H9 (cell line): ENCODE results near the gene ZFAND3. TPM values are rescaled to one million over a fixed set of nuclear protein-coding genes. Genes with fewer than 3 reads are reported as not detected.
A peak's percentile ranks its signal among the peaks of the same experiment; 100 is the strongest.
"Not testable (repeated sequence)": the region's sequence is repeated elsewhere in the genome, so short reads cannot be mapped to it uniquely, and the experiment has no call there.

ENCODE experiments used
- DNase-seq: peaks from one replicate; pipeline ENCODE4 v3.0.0-alpha.2; 2017
- H2AFZ ChIP-seq: one replicate; pipeline ENCODE4 v1.6.1; 2013; ENCODE audit warnings: mild to moderate bottlenecking, low read length, control low read depth, moderate library complexity
- H2AK5ac ChIP-seq: 2 replicates; pipeline ENCODE4 v1.6.1; 2013; ENCODE audit warnings: low read length, control low read depth, mixed read lengths; ENCODE audit not compliant: insufficient read length
- H2BK120ac ChIP-seq: one replicate; pipeline ENCODE4 v1.6.1; 2013; ENCODE audit warnings: low read depth, mild to moderate bottlenecking, low read length, control low read depth, inconsistent platforms; ENCODE audit not compliant: poor library complexity, severe bottlenecking
- H2BK12ac ChIP-seq: 2 replicates; pipeline ENCODE4 v1.6.1; 2013; ENCODE audit warnings: low read length, control low read depth, mixed read lengths, low read depth; ENCODE audit not compliant: insufficient read length
- H2BK15ac ChIP-seq: 2 replicates; pipeline ENCODE4 v1.6.1; 2013; ENCODE audit warnings: low read depth, low read length, control low read depth
- H2BK20ac ChIP-seq: one replicate; pipeline ENCODE4 v1.6.1; 2013; ENCODE audit warnings: low read depth, mild to moderate bottlenecking, low read length, control low read depth, inconsistent platforms; ENCODE audit not compliant: poor library complexity, severe bottlenecking
- H2BK5ac ChIP-seq: 2 replicates; pipeline ENCODE4 v1.6.1; 2013; ENCODE audit warnings: low read length, control low read depth, mixed read lengths; ENCODE audit not compliant: insufficient read length
- H3K14ac ChIP-seq: 2 replicates; pipeline ENCODE4 v1.6.1; 2013; ENCODE audit warnings: low read length, control low read depth; ENCODE audit not compliant: insufficient read depth
- H3K18ac ChIP-seq: 2 replicates; pipeline ENCODE4 v1.6.1; 2013; ENCODE audit warnings: low read depth, mild to moderate bottlenecking, mixed read lengths, low read length, control low read depth; ENCODE audit not compliant: insufficient read length
- H3K23ac ChIP-seq: 2 replicates; pipeline ENCODE4 v1.6.1; 2013; ENCODE audit warnings: low read length, control low read depth, mixed read lengths, low read depth; ENCODE audit not compliant: insufficient read length
- H3K23me2 ChIP-seq: 2 replicates; pipeline ENCODE4 v1.6.1; 2013; ENCODE audit warnings: low read depth, mild to moderate bottlenecking, mixed read lengths, low read length, control low read depth; ENCODE audit not compliant: insufficient read length, poor library complexity, severe bottlenecking
- H3K27ac ChIP-seq: 2 replicates; pipeline ENCODE4 v1.5.1; 2013; ENCODE audit warnings: low read length, control low read depth, mixed read lengths, low read depth; ENCODE audit not compliant: insufficient read length
- H3K27me3 ChIP-seq: 2 replicates; pipeline ENCODE4 v1.6.1; 2013; ENCODE audit warnings: low read length, control low read depth, inconsistent platforms; ENCODE audit not compliant: insufficient read depth
- H3K4ac ChIP-seq: 2 replicates; pipeline ENCODE4 v1.6.1; 2013; ENCODE audit warnings: low read depth, mild to moderate bottlenecking, control low read depth, inconsistent platforms, low read length, moderate library complexity
- H3K4me1 ChIP-seq: 2 replicates; pipeline ENCODE4 v1.6.1; 2013; ENCODE audit warnings: low read length, control low read depth, inconsistent platforms; ENCODE audit not compliant: insufficient read depth
- H3K4me2 ChIP-seq: 2 replicates; pipeline ENCODE4 v1.6.1; 2013; ENCODE audit warnings: low read length, control low read depth, mixed read lengths; ENCODE audit not compliant: insufficient read length, insufficient read depth
- H3K56ac ChIP-seq: 2 replicates; pipeline ENCODE4 v1.6.1; 2013; ENCODE audit warnings: low read depth, mild to moderate bottlenecking, mixed read lengths, low read length, control low read depth; ENCODE audit not compliant: insufficient read length
- H3K79me1 ChIP-seq: 2 replicates; pipeline ENCODE4 v1.6.1; 2013; ENCODE audit warnings: low read depth, mild to moderate bottlenecking, moderate library complexity, low read length, control low read depth, inconsistent platforms; ENCODE audit not compliant: insufficient read depth, poor library complexity, severe bottlenecking
- H3K79me2 ChIP-seq: 2 replicates; pipeline ENCODE4 v1.6.1; 2013; ENCODE audit warnings: low read length, control low read depth, inconsistent platforms; ENCODE audit not compliant: insufficient read depth
- H3K9ac ChIP-seq: 2 replicates; pipeline ENCODE4 v1.6.1; 2013; ENCODE audit warnings: low read length, control low read depth, mixed read lengths; ENCODE audit not compliant: insufficient read length; ENCODE audit errors: extremely low read depth
- H3K9me3 ChIP-seq: one replicate; pipeline ENCODE4 v1.6.1; 2013; ENCODE audit warnings: low read depth, low read length, inconsistent platforms; ENCODE audit not compliant: control insufficient read depth
- H3T11ph ChIP-seq: one replicate; pipeline ENCODE4 v1.6.1; 2013; ENCODE audit warnings: mild to moderate bottlenecking, low read length, control low read depth, inconsistent platforms
- H4K20me1 ChIP-seq: one replicate; pipeline ENCODE4 v1.6.1; 2013; ENCODE audit not compliant: control insufficient read depth, insufficient read length, insufficient read depth
- H4K5ac ChIP-seq: 2 replicates; pipeline ENCODE4 v1.6.1; 2013; ENCODE audit warnings: low read depth, mild to moderate bottlenecking, mixed read lengths, low read length, control low read depth; ENCODE audit not compliant: insufficient read length
- H4K8ac ChIP-seq: replicated peaks from 2 replicates; pipeline ENCODE4 v1.6.1; 2013; ENCODE audit warnings: low read length, control low read depth, mixed read lengths, low read depth; ENCODE audit not compliant: insufficient read length
- H4K91ac ChIP-seq: 2 replicates; pipeline ENCODE4 v1.6.1; 2013; ENCODE audit warnings: low read depth, mild to moderate bottlenecking, moderate library complexity, mixed read lengths, low read length, control low read depth; ENCODE audit not compliant: insufficient read length
- H3K27ac Mint-ChIP-seq, 3 experiments: 2 replicates in 2 of 3; 3 replicates in 1 of 3; pipeline ENCODE4 v1.8.0; 2020 to 2021; ENCODE audit warnings: mixed read lengths in 3 of 3, mild to moderate bottlenecking in 1 of 3, moderate library complexity in 1 of 3
- H3K27me3 Mint-ChIP-seq: 2 replicates; pipeline ENCODE4 v1.8.0; 2021; ENCODE audit warnings: low read depth, mild to moderate bottlenecking, moderate library complexity, mixed read lengths
- H3K36me3 Mint-ChIP-seq, 3 experiments: 2 replicates in 2 of 3; 3 replicates in 1 of 3; pipeline ENCODE4 v1.8.0; 2020 to 2021; ENCODE audit warnings: low read depth in 3 of 3, mixed read lengths in 3 of 3; ENCODE audit not compliant: insufficient read depth in 1 of 3
- H3K4me1 Mint-ChIP-seq, 2 experiments: 2 replicates each; pipeline ENCODE4 v1.8.0; 2020; ENCODE audit warnings: mixed read lengths in 2 of 2
- H3K4me3 Mint-ChIP-seq, 2 experiments: 2 replicates in 1 of 2; 3 replicates in 1 of 2; pipeline ENCODE4 v1.8.0; 2020 to 2021; ENCODE audit warnings: mild to moderate bottlenecking in 2 of 2, mixed read lengths in 2 of 2, moderate library complexity in 1 of 2
- H3K9me3 Mint-ChIP-seq, 2 experiments: 2 replicates in 1 of 2; 3 replicates in 1 of 2; pipeline ENCODE4 v1.8.0; 2020; ENCODE audit warnings: mild to moderate bottlenecking in 2 of 2, mixed read lengths in 2 of 2, moderate library complexity in 1 of 2
- CTCF ChIP-seq: fragments of 200-600 bp; sonication (generic); conservative IDR thresholded peaks from 3 replicates; pipeline ENCODE4 v1.8.0; 2021; ENCODE audit warnings: antibody characterized with exemption, mild to moderate bottlenecking
- WGBS: extraction: QIAGEN DNeasy Blood & Tissue Kit; methylation state at CpG from one replicate; pipeline ENCODE4 v1.1.7; 2013; ENCODE audit warnings: missing lambda C conversion rate, low lambda C conversion rate, mixed read lengths; ENCODE audit not compliant: insufficient read length; ENCODE audit errors: extremely low coverage; 5-methylcytosine and 5-hydroxymethylcytosine counted together
- total RNA-seq: library from RNA; stranded (reverse); gene quantifications from 2 replicates; pipeline ENCODE4 v1.2.1, GENCODE V29; 2021

ZFAND3 gene
- total RNA-seq, 1 experiment from 2014 or later, result 57.7 TPM

- Mint-ChIP-seq H3K4me3 (no peak overlapping the region), H3K27me3 (no peaks in the 10 kb centered on the region), H3K4me1 (peaks cover 0 to 10% of the 10 kb centered on the region in 2 experiments; a peak in 3 of 4 replicates), H3K9me3 (no peaks in the 10 kb centered on the region), H3K36me3 (peaks cover 2 to 4% (median 4%) of the 10 kb centered on the region in 3 experiments; a peak in 3 of 7 replicates), H3K27ac (no peak overlapping the region; a peak in 1 of 7 replicates)
- Histone ChIP-seq H2BK20ac (no peak overlapping the region), H2BK15ac (no peak overlapping the region), H2BK5ac (no peak overlapping the region), H3K14ac (no peak overlapping the region), H4K5ac (no peak overlapping the region), H2BK120ac (no peak overlapping the region), H2BK12ac (no peak overlapping the region), H4K91ac (no peak overlapping the region), H3K4ac (no peak overlapping the region), H3K27ac (no peak overlapping the region), H2AK5ac (no peak overlapping the region), H3K79me1 (no peaks in the 10 kb centered on the region), H2AFZ (no peak overlapping the region), H4K20me1 (no peaks in the 10 kb centered on the region), H4K8ac (no peak overlapping the region), H3K27me3 (no peaks in the 10 kb centered on the region), H3K4me1 (no peaks in the 10 kb centered on the region), H3K18ac (no peak overlapping the region), H3K23ac (no peak overlapping the region), H3T11ph (no peak overlapping the region), H3K79me2 (no peaks in the 10 kb centered on the region), H3K56ac (no peak overlapping the region), H3K4me2 (no peak overlapping the region), H3K9me3 (no peaks in the 10 kb centered on the region), H3K9ac (no peak overlapping the region), H3K23me2 (no peaks in the 10 kb centered on the region)
- WGBS, result no CpG with 5 or more reads among the region's 4 CpGs
- TF ChIP-seq CTCF, result no peak
- DNase-seq, result no peak
These were observed 228.0 kb downstream of the ZFAND3 start for GRCh38 chr6:38047562-38047961.

- not testable (repeated sequence) for H3K18ac ChIP-seq, H4K91ac ChIP-seq, H2BK12ac ChIP-seq, H2BK120ac ChIP-seq, H3K4ac ChIP-seq, H3T11ph ChIP-seq, H3K9ac ChIP-seq, H3K79me1 ChIP-seq, H3K27ac ChIP-seq, H3K4me3 Mint-ChIP-seq, H2BK5ac ChIP-seq, DNase-seq, H3K14ac ChIP-seq, H3K9me3 Mint-ChIP-seq, H4K20me1 ChIP-seq, H3K27me3 Mint-ChIP-seq, H3K9me3 ChIP-seq, H3K4me1 ChIP-seq, H3K27me3 ChIP-seq, H3K56ac ChIP-seq, H3K23me2 ChIP-seq, H3K4me2 ChIP-seq, H2AK5ac ChIP-seq, H2AFZ ChIP-seq, H4K5ac ChIP-seq, H4K8ac ChIP-seq, H3K23ac ChIP-seq, H3K79me2 ChIP-seq, H2BK15ac ChIP-seq, H2BK20ac ChIP-seq, H3K36me3 Mint-ChIP-seq
- H3K27ac Mint-ChIP-seq, result peak overlapping the region in 2 of 3 experiments; percentile 19 to 24; a peak in 3 of 7 replicates
- WGBS, result no CpG with 5 or more reads among the region's 9 CpGs
- peaks cover 3 to 13% of the 10 kb centered on the region in 2 experiments for H3K4me1 Mint-ChIP-seq
These were observed 230.4 kb downstream of the ZFAND3 start for GRCh38 chr6:38049861-38050397.
